ENCODE measurements around the gene ZNF576. TPM values are rescaled to one million over a fixed set of nuclear protein-coding genes. Genes with fewer than 3 reads are reported as not detected.
"Not testable (repeated sequence)": the region's sequence is repeated elsewhere in the genome, so short reads cannot be mapped to it uniquely, and the experiment has no call there.

The ZNF576 gene
- total RNA-seq, 1 experiment from 2014 or later, result 14.1 TPM

GRCh38 chr19:43634506-43634871 lies 38.1 kb downstream of the ZNF576 start:
- TF ChIP-seq CTCF (IDR thresholded peaks at IDR 0.05), result no peak
- no peak for TF ChIP-seq POLR2AphosphoS5 (IDR thresholded peaks at IDR 0.05; ENCODE audit: low read depth, low read length)
- TF ChIP-seq SIN3A (IDR thresholded peaks at IDR 0.05; ENCODE audit: borderline replicate concordance, insufficient read depth, low read depth, low read length), result no peak
- no peak for TF ChIP-seq REST (IDR thresholded peaks at IDR 0.05; ENCODE audit: insufficient read depth in 1 of 2, low read depth in 2 of 2, low read length in 1 of 2)
- TF ChIP-seq TCF7L2 (IDR thresholded peaks at IDR 0.05; ENCODE audit: low read depth, low read length), result no peak
- DNase-seq (ENCODE audit: low read depth, low spot score) (no peak), ATAC-seq (no peak)
- no TSS peak for BruUV-seq (replicated peaks)
- peak overlapping the region; percentile 34; the same call in 1 of the 2 replicates for H3K27ac ChIP-seq (ENCODE audit: low read length)
- ChIA-PET POLR2A (no interaction called here), CTCF (no interaction called here)
- intact Hi-C loops (cut with micrococcal nuclease; ENCODE audit: unreplicated experiment), result no loop called here
- peaks cover 3% of the 10 kb centered on the region for H3K4me1 ChIP-seq (ENCODE audit: control insufficient read depth, insufficient read depth, low read length)
- H3K4me3 ChIP-seq (ENCODE audit: low read depth in 2 of 2, low read length in 2 of 2), result peak overlapping the region in 1 of 2 experiments; percentile 29; a peak in 2 of 4 replicates
- H3K27me3 ChIP-seq (ENCODE audit: control insufficient read depth, insufficient read depth, low read length), result peaks cover 4% of the 10 kb centered on the region; the same call in 1 of the 2 replicates
- no peaks in the 10 kb centered on the region; the same call in 1 of the 2 replicates for H3K36me3 ChIP-seq (ENCODE audit: control insufficient read depth, insufficient read depth, low read length)
- in situ Hi-C loops (cut with HindIII; ENCODE audit: low pct_unique_long_range_greater_than_20kb, low sequenced_read_pairs), result no loop called here
- no peaks in the 10 kb centered on the region for H3K9me3 ChIP-seq (ENCODE audit: control insufficient read depth, insufficient read depth, low read depth, low read length)

GRCh38 chr19:43634872-43635560 lies 38.6 kb downstream of the ZNF576 start:
- no peak for TF ChIP-seq REST (IDR thresholded peaks at IDR 0.05; ENCODE audit: insufficient read depth in 1 of 2, low read depth in 2 of 2, low read length in 1 of 2)
- no peak for TF ChIP-seq CTCF (IDR thresholded peaks at IDR 0.05)
- TF ChIP-seq POLR2AphosphoS5 (IDR thresholded peaks at IDR 0.05; ENCODE audit: low read depth, low read length), result no peak
- TF ChIP-seq TCF7L2 (IDR thresholded peaks at IDR 0.05; ENCODE audit: low read depth, low read length), result no peak
- TF ChIP-seq SIN3A (IDR thresholded peaks at IDR 0.05; ENCODE audit: borderline replicate concordance, insufficient read depth, low read depth, low read length), result no peak
- Histone ChIP-seq H3K9me3 (ENCODE audit: control insufficient read depth, insufficient read depth, low read depth, low read length) (no peaks in the 10 kb centered on the region), H3K4me3 (ENCODE audit: low read depth in 2 of 2, low read length in 2 of 2) (peak overlapping the region; percentile 2 to 29; a peak in 2 of 4 replicates), H3K27me3 (ENCODE audit: control insufficient read depth, insufficient read depth, low read length) (peaks cover 4% of the 10 kb centered on the region; the same call in 1 of the 2 replicates), H3K4me1 (ENCODE audit: control insufficient read depth, insufficient read depth, low read length) (peaks cover 3% of the 10 kb centered on the region), H3K27ac (ENCODE audit: low read length) (peak overlapping the region; percentile 34), H3K36me3 (ENCODE audit: control insufficient read depth, insufficient read depth, low read length) (no peaks in the 10 kb centered on the region; the same call in 1 of the 2 replicates)
- ChIA-PET POLR2A (no interaction called here), CTCF (no interaction called here)
- in situ Hi-C loops (cut with HindIII; ENCODE audit: low pct_unique_long_range_greater_than_20kb, low sequenced_read_pairs), result no loop called here
- no peak for ATAC-seq
- intact Hi-C loops (cut with micrococcal nuclease; ENCODE audit: unreplicated experiment), result no loop called here
- no TSS peak for BruUV-seq (replicated peaks)
- no peak for DNase-seq (ENCODE audit: low read depth, low spot score)

GRCh38 chr19:43635561-43635940 lies 39.2 kb downstream of the ZNF576 start:
- H3K27me3 ChIP-seq (ENCODE audit: control insufficient read depth, insufficient read depth, low read length); BruUV-seq (replicated peaks); DNase-seq (ENCODE audit: low read depth, low spot score); intact Hi-C loops (cut with micrococcal nuclease; ENCODE audit: unreplicated experiment); H3K4me1 ChIP-seq (ENCODE audit: control insufficient read depth, insufficient read depth, low read length); CTCF ChIA-PET; H3K36me3 ChIP-seq (ENCODE audit: control insufficient read depth, insufficient read depth, low read length); ATAC-seq; H3K9me3 ChIP-seq (ENCODE audit: control insufficient read depth, insufficient read depth, low read depth, low read length); in situ Hi-C loops (cut with HindIII; ENCODE audit: low pct_unique_long_range_greater_than_20kb, low sequenced_read_pairs); POLR2A ChIA-PET: not testable (repeated sequence)
- H3K27ac ChIP-seq (ENCODE audit: low read length), result 0 out of 2 replicates have a peak overlapping the region, but pooled peaks have one; percentile 34
- H3K4me3 ChIP-seq (ENCODE audit: low read depth in 2 of 2, low read length in 2 of 2), result peak overlapping the region; percentile 2 to 29; a peak in 1 of 4 replicates
